Thyroid gland (tissue), 4 donors: Measurements from ENCODE around the gene DMGDH.

Source experiments
- POLR2A ChIP-seq, 2 donors: fragments of 450-650 bp; IDR thresholded peaks; one replicate each; pipeline ENCODE4 v1.6.1; 2017; ENCODE audit warnings: antibody characterized with exemption in 2 of 2, mild to moderate bottlenecking in 2 of 2, moderate library complexity in 1 of 2
- TF ChIP-seq, protein P1 (sequence below), 6 experiments: fragments of 200-600 bp in 3 of 6; fragments of 450-650 bp in 3 of 6; sonication (generic) in 3 of 6; IDR thresholded peaks; one replicate each; pipeline ENCODE4 v1.5.1; 2016 to 2019; ENCODE audit warnings: antibody characterized with exemption in 6 of 6, mild to moderate bottlenecking in 2 of 6, inconsistent platforms in 1 of 6, moderate library complexity in 1 of 6

- TF ChIP-seq, protein P1, sequence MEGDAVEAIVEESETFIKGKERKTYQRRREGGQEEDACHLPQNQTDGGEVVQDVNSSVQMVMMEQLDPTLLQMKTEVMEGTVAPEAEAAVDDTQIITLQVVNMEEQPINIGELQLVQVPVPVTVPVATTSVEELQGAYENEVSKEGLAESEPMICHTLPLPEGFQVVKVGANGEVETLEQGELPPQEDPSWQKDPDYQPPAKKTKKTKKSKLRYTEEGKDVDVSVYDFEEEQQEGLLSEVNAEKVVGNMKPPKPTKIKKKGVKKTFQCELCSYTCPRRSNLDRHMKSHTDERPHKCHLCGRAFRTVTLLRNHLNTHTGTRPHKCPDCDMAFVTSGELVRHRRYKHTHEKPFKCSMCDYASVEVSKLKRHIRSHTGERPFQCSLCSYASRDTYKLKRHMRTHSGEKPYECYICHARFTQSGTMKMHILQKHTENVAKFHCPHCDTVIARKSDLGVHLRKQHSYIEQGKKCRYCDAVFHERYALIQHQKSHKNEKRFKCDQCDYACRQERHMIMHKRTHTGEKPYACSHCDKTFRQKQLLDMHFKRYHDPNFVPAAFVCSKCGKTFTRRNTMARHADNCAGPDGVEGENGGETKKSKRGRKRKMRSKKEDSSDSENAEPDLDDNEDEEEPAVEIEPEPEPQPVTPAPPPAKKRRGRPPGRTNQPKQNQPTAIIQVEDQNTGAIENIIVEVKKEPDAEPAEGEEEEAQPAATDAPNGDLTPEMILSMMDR (IDR thresholded peaks at IDR 0.05): no peak
- no peak for TF ChIP-seq POLR2A (IDR thresholded peaks at IDR 0.05)
Observed at GRCh38 chr5:79091064-79091463, 21.6 kb upstream of the DMGDH start.
